CD14-positive monocyte (primary cell): Measurements from ENCODE around the gene NKX6-2. TPM values are rescaled to one million over a fixed set of nuclear protein-coding genes. Genes with fewer than 3 reads are reported as not detected.
A peak's percentile ranks its signal among the peaks of the same experiment; 100 is the strongest.
"Not testable (repeated sequence)": the region's sequence is repeated elsewhere in the genome, so short reads cannot be mapped to it uniquely, and the experiment has no call there.

Experiments
- DNase-seq, 3 donors: peaks; one replicate each; pipeline ENCODE4 v3.0.0-alpha.2; 2011 to 2022
- H2AFZ ChIP-seq: 2 replicates; pipeline ENCODE4 v1.6.0; 2012; ENCODE audit warnings: mild to moderate bottlenecking, low read depth, low read length, inconsistent platforms; ENCODE audit not compliant: insufficient read depth, poor library complexity, severe bottlenecking
- H3K27ac ChIP-seq, 2 donors: 1 replicate in 1 of 2; 2 replicates in 1 of 2; pipeline ENCODE4 v1.5.1; 2012 to 2013; ENCODE audit warnings: low read length in 2 of 2, control low read depth in 1 of 2, inconsistent platforms in 1 of 2, low read depth in 1 of 2, mild to moderate bottlenecking in 1 of 2
- H3K27me3 ChIP-seq, 2 donors: one replicate each; pipeline versions ENCODE4 v1.6.0 to v1.6.1; 2011 to 2013; ENCODE audit warnings: low read length in 2 of 2; ENCODE audit not compliant: control insufficient read depth in 2 of 2, insufficient read depth in 2 of 2
- H3K36me3 ChIP-seq, 2 donors: replicated peaks in 1 of 2; 1 replicate in 1 of 2; 2 replicates in 1 of 2; pipeline versions ENCODE4 v1.5.1 to v1.6.1; 2012 to 2013; ENCODE audit warnings: low read length in 2 of 2, control low read depth in 1 of 2, inconsistent platforms in 1 of 2, mild to moderate bottlenecking in 1 of 2; ENCODE audit not compliant: insufficient read depth in 2 of 2, control insufficient read depth in 1 of 2
- H3K4me1 ChIP-seq, 2 donors: 1 replicate in 1 of 2; 2 replicates in 1 of 2; pipeline versions ENCODE4 v1.5.1 to v1.6.1; 2012 to 2013; ENCODE audit warnings: low read length in 2 of 2, control low read depth in 1 of 2, inconsistent platforms in 1 of 2, mild to moderate bottlenecking in 1 of 2, moderate library complexity in 1 of 2; ENCODE audit not compliant: insufficient read depth in 2 of 2, control insufficient read depth in 1 of 2
- H3K4me2 ChIP-seq: replicated peaks from 2 replicates; pipeline ENCODE3; 2012; ENCODE audit warnings: low read length, moderate library complexity, mild to moderate bottlenecking; ENCODE audit not compliant: poor library complexity, severe bottlenecking; ENCODE audit errors: extremely low read depth
- H3K4me3 ChIP-seq, 3 experiments: fragments of 200-600 bp in 1 of 3; sonication (generic) in 1 of 3; replicated peaks in 1 of 3; 1 replicate in 2 of 3; 2 replicates in 1 of 3; pipeline ENCODE4 v1.5.1; 2011 to 2013; ENCODE audit warnings: low read length in 3 of 3, mild to moderate bottlenecking in 3 of 3, control low read depth in 2 of 3, low read depth in 2 of 3, inconsistent platforms in 1 of 3, moderate library complexity in 1 of 3
- H3K79me2 ChIP-seq: 2 replicates; pipeline ENCODE4 v1.6.0; 2012; ENCODE audit warnings: mild to moderate bottlenecking, control low read depth, inconsistent platforms, low read length, moderate library complexity; ENCODE audit not compliant: insufficient read depth
- H3K9ac ChIP-seq: 2 replicates; pipeline ENCODE4 v1.6.0; 2017; ENCODE audit warnings: low read length, mild to moderate bottlenecking; ENCODE audit not compliant: insufficient read depth, poor library complexity, severe bottlenecking
- H3K9me3 ChIP-seq, 2 donors: replicated peaks in 1 of 2; 1 replicate in 1 of 2; 2 replicates in 1 of 2; pipeline versions ENCODE4 v1.5.1 to v1.6.1; 2012 to 2013; ENCODE audit warnings: low read length in 2 of 2, control low read depth in 1 of 2; ENCODE audit not compliant: control insufficient read depth in 1 of 2, insufficient read depth in 1 of 2
- H4K20me1 ChIP-seq: 2 replicates; pipeline ENCODE4 v1.6.0; 2012; ENCODE audit warnings: mild to moderate bottlenecking, low read length, control low read depth, moderate library complexity; ENCODE audit not compliant: insufficient read depth
- H3K27ac Mint-ChIP-seq, 7 donors: one replicate each; pipeline ENCODE4 v1.8.0; 2020; ENCODE audit warnings: mild to moderate bottlenecking in 7 of 7, mixed read lengths in 7 of 7, moderate library complexity in 6 of 7, inconsistent platforms in 2 of 7
- H3K27me3 Mint-ChIP-seq, 3 donors: one replicate each; pipeline ENCODE4 v1.8.0; 2021 to 2022; ENCODE audit warnings: low read depth in 3 of 3, mild to moderate bottlenecking in 3 of 3, mixed read lengths in 3 of 3, moderate library complexity in 3 of 3, inconsistent platforms in 1 of 3
- H3K36me3 Mint-ChIP-seq, 2 donors: one replicate each; pipeline ENCODE4 v1.8.0; 2020; ENCODE audit warnings: mixed read lengths in 2 of 2, inconsistent platforms in 1 of 2, mild to moderate bottlenecking in 1 of 2
- H3K4me1 Mint-ChIP-seq: one replicate; pipeline ENCODE4 v1.8.0; 2020; ENCODE audit warnings: mild to moderate bottlenecking, mixed read lengths
- H3K4me3 Mint-ChIP-seq, 2 donors: one replicate each; pipeline ENCODE4 v1.8.0; 2020; ENCODE audit warnings: mild to moderate bottlenecking in 2 of 2, mixed read lengths in 2 of 2, moderate library complexity in 1 of 2
- H3K9me3 Mint-ChIP-seq, 7 donors: one replicate each; pipeline ENCODE4 v1.8.0; 2020 to 2022; ENCODE audit warnings: mixed read lengths in 7 of 7, mild to moderate bottlenecking in 6 of 7, moderate library complexity in 6 of 7, inconsistent platforms in 2 of 7
- CTCF ChIP-seq: fragments of 200-600 bp; IDR thresholded peaks from one replicate; pipeline ENCODE4 v1.8.0; 2022; ENCODE audit warnings: antibody characterized with exemption, mild to moderate bottlenecking
- WGBS: methylation state at CpG from one replicate; pipeline ENCODE4 v1.1.5; 2013; ENCODE audit warnings: missing lambda C conversion rate; ENCODE audit not compliant: insufficient coverage; 5-methylcytosine and 5-hydroxymethylcytosine counted together
- intact Hi-C, 2 donors: fragments of 100-400 bp; cut with micrococcal nuclease; formaldehyde crosslinking; loops; one replicate each; pipeline versions ENCODE4 v1.15.0 to v1.15.1; 2023
- polyA plus RNA-seq, 3 donors: library from polyadenylated mRNA; depleted of rRNA in 1 of 3; unstranded in 2 of 3; stranded (reverse) in 1 of 3; fragments of 300-500 nt in 2 of 3; fragments of >200 nt in 1 of 3; fragmentation: Illumina TruSeq in 2 of 3; gene quantifications; 1 replicate in 2 of 3; 2 replicates in 1 of 3; pipeline ENCODE4 v1.2.3, GENCODE V29; 2012 to 2021

Gene NKX6-2
- polyA plus RNA-seq, 3 donors = not detected

GRCh38 chr10:132827423-132827789 is 41.5 kb upstream of the NKX6-2 start:
- Histone ChIP-seq H2AFZ (no peak overlapping the region), H3K36me3 (no peaks in the 10 kb centered on the region), H3K79me2 (no peaks in the 10 kb centered on the region), H3K27me3 (no peaks in the 10 kb centered on the region), H3K4me1 (no peaks in the 10 kb centered on the region), H3K9me3 (peaks cover 32 to 40% of the 10 kb centered on the region in 2 donors), H3K4me2 (no peak overlapping the region), H4K20me1 (no peaks in the 10 kb centered on the region), H3K4me3 (no peak overlapping the region), H3K27ac (no peak overlapping the region), H3K9ac (no peak overlapping the region)
- peak in 1 of 3 donors; percentile 0 for DNase-seq
- H3K9me3 Mint-ChIP-seq = peaks cover 3 to 14% (median 7%) of the 10 kb centered on the region in 7 donors
- TF ChIP-seq CTCF = no peak
- peaks cover 4 to 10% (median 8%) of the 10 kb centered on the region in 3 donors for H3K27me3 Mint-ChIP-seq
- H3K36me3 Mint-ChIP-seq = no peaks in the 10 kb centered on the region
- no peak overlapping the region for H3K4me3 Mint-ChIP-seq
- intact Hi-C loops = no loop called here
- no peaks in the 10 kb centered on the region for H3K4me1 Mint-ChIP-seq
- 86% methylated on average over 12 of the region's 13 CpGs for WGBS
- no peak overlapping the region for H3K27ac Mint-ChIP-seq

- Histone ChIP-seq H3K4me2 (no peak overlapping the region), H2AFZ (no peak overlapping the region), H3K4me3 (no peak overlapping the region), H3K9ac (no peak overlapping the region), H3K4me1 (no peaks in the 10 kb centered on the region), H3K9me3 (peaks cover 36 to 45% of the 10 kb centered on the region in 2 donors), H3K36me3 (no peaks in the 10 kb centered on the region), H4K20me1 (no peaks in the 10 kb centered on the region), H3K79me2 (no peaks in the 10 kb centered on the region), H3K27ac (no peak overlapping the region), H3K27me3 (no peaks in the 10 kb centered on the region)
- peaks cover 4 to 7% (median 6%) of the 10 kb centered on the region in 3 donors for H3K27me3 Mint-ChIP-seq
- H3K4me1 Mint-ChIP-seq = no peaks in the 10 kb centered on the region
- intact Hi-C loops = no loop called here
- peaks cover 3 to 14% (median 7%) of the 10 kb centered on the region in 7 donors for H3K9me3 Mint-ChIP-seq
- 95% methylated on average over 24 of the region's 36 CpGs for WGBS
- no peak overlapping the region for H3K4me3 Mint-ChIP-seq
- no peak overlapping the region for H3K27ac Mint-ChIP-seq
- no peak for TF ChIP-seq CTCF
- DNase-seq = peak in 1 of 3 donors; percentile 1
- no peaks in the 10 kb centered on the region for H3K36me3 Mint-ChIP-seq
Measured at GRCh38 chr10:132826524-132827422, 40.8 kb upstream of the NKX6-2 start.

GRCh38 chr10:132825783-132826523 is 40.0 kb upstream of the NKX6-2 start:
- H3K4me3 Mint-ChIP-seq, H3K27me3 ChIP-seq, H3K4me3 ChIP-seq, H3K9ac ChIP-seq, H2AFZ ChIP-seq, H3K36me3 ChIP-seq, H3K4me1 ChIP-seq, H3K27ac Mint-ChIP-seq, H3K36me3 Mint-ChIP-seq, H4K20me1 ChIP-seq, H3K27me3 Mint-ChIP-seq, H3K4me2 ChIP-seq, H3K79me2 ChIP-seq, H3K4me1 Mint-ChIP-seq, intact Hi-C loops, H3K27ac ChIP-seq: not testable (repeated sequence)
- H3K9me3 Mint-ChIP-seq = peaks cover 3 to 14% (median 7%) of the 10 kb centered on the region in 7 donors
- peak in 1 of 3 donors; percentile 0 for DNase-seq
- H3K9me3 ChIP-seq = peaks cover 39 to 53% of the 10 kb centered on the region in 2 donors
- WGBS = 88% methylated on average over 29 of the region's 34 CpGs
